Eye (tissue), 1 donor: ENCODE data around the gene INS.
"Not testable (repeated sequence)": the region's sequence is repeated elsewhere in the genome, so short reads cannot be mapped to it uniquely, and the experiment has no call there.

ENCODE experiments used
- DNase-seq: peaks from one replicate; pipeline ENCODE4 v3.0.0-alpha.2; 2015

INS gene

DNA sequence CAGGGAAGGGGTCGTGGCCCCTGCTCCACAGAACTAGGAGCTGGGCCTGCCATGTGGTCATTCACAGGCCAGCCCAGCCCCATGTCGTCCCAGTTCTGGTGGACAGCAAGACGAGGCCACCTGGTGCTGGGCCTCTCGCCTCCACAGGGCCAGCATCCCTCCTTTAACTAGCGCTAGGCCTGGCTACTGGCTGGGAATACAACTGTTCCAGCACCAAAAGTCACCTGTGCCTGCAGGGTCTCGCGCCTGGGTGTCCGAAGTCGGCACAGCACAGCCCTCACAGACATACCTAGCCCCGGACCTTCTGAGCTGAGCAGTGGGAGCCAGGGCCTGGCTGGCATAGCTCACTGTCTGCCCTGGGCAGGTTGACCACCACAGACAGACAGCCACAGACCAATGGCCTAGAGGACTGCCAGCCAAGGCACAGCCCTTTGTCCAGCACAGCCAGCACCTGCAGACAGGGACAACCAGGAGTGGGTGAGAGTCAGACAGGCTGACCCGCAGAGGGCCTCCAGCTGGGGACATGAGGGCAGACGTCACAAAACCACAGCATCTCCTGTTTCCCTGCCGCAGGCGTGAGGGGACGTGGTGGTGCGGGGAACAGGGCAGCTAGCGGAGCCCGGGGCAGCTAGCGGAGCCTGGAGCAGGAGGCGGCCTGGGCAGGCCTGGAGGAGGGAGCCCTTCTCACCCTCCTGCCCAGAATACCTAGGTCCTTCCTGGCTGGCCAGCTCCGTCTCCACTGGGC lies 37.8 kb upstream of the INS start:
- no peak for DNase-seq

GRCh38 chr11:2197771-2198520 lies 36.9 kb upstream of the INS start:
- DNase-seq, result no peak

DNA sequence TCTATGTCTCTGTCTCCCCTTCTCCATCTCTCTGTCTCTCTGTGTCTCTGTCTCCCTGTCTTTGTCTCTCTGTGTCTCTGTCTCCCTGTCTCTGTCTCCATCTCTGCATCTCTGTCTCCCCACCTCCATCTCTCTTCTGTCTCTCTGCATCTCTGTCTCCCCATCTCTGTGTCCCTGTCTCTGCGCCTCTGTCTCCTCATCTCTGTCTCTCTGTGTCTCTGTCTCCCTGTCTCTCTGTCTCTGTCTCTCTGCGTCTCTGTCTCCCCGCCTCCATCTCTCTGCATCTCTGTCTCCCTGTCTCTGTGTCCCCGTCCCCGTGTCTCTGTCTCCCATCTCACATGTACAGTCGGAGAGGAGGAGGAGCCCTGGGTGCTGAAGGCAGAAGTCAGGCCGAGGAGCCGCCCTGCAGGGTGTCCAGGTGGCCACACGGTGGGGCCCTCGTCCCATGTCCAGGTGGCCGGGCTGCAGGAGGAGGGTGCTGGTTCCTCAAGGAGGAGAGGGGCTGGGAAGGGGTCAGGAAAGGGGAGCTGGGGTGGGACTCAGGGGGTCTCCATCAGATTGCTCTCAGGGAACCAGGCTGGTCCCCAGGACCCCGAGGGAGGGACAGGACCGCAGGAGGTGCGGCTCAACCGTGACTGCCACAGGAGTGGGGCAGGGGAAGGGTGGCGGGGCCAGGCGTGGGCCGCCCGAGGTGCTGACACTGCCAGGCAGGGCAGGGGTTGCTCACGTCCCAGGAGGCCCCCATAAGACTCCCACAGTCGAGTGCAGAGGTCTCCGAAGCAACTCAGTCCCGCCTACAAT lies 36.2 kb upstream of the INS start:
- peak; percentile 90 for DNase-seq

- DNase-seq, result no peak
Measured at GRCh38 chr11:2195756-2196088, 34.7 kb upstream of the INS start.

GRCh38 chr11:2194877-2195755 lies 34.1 kb upstream of the INS start:
- peak; percentile 83 for DNase-seq

DNA sequence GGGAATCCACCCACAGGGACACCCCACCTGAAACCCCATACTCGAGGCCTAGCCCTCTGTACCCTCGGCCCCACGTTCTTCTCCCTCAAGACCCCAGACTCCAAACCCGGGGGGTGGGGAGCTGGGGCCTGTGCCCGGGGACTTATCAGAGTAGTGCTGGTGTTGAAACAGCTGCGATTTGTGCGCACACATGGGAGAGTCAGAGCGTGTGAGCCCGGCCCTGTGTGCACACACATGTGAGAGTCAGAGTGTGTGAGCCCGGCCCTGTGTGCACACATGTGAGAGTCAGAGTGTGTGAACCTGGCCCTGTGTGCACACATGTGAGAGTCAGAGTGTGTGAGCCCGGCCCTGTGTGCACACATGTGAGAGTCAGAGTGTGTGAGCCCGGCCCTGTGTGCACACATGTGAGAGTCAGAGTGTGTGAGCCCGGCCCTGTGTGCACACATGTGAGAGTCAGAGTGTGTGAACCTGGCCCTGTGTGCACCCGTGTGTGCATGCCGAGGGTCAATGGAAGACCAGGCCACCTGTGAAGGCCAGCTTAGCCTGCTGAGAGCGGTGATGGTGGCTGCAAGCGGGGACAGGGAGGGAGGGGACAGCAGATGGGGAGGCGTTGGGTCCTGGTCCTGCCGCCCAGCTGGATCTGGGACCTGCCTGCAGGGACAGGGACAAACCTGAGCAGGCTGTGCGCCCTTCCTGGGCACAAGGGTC lies 33.0 kb upstream of the INS start:
- DNase-seq, result not testable (repeated sequence)

GRCh38 chr11:2193099-2193887 lies 32.3 kb upstream of the INS start:
- no peak for DNase-seq

GRCh38 chr11:2192435-2192834 lies 31.4 kb upstream of the INS start:
- DNase-seq, result no peak

DNA sequence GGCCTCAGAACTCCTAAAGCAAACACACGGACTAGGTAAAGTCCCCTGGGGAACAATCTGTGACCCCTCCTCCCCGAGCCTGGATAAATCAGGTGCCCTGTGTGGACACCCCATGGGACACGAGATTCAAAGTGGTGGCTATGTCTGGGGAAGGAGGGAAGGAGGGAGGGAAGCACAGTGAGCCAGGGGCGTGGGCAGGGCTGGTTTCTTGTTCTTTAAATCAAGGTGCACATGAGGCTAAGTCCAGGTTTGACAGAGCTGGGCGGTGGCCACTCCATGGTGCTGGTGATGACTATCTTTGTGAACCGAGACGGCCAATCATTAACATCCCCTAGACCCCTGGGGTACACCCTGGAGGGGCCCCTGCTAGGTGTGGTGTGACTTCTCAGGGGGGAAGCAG lies 30.9 kb upstream of the INS start:
- no peak for DNase-seq

GRCh38 chr11:2190657-2191471 lies 29.9 kb upstream of the INS start:
- peak; percentile 92 for DNase-seq

DNA sequence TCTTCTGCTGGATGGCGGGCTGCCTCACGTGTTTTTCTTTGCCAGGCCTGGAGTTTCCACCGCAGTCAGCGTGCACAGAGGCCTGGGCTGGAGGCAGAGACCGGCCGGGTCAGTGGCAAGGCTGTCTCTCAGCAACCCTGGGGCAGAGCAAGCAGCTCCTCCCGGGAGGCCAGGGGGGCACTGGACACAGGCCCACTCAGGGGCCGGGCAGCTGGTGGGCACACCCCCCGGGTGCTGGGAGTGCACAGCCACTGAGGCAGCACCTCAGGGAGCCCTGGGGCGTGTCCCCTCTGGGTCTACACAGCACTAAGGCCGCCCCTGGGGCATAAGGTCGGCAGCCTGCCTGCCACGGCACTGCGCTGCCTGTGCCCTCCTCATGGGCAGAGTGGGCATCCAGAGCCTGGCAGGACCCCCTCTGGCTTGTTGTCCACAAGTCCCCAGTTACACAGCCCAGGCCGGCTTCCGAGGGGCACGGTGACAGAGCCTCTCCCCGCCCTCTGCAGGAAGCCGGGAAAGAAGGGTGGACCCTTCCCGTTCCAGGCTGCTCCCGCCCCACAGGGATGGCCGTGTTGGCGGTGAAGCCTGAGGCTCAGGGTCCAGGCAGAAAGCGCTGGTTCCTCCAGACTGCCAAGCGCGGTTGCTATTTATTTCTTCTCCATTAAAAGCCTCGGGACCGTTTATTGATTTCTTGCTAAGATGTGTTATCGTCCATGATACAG lies 29.1 kb upstream of the INS start:
- DNase-seq, result no peak

- no peak for DNase-seq
Measured at GRCh38 chr11:2188745-2189144, 27.7 kb upstream of the INS start.

DNA sequence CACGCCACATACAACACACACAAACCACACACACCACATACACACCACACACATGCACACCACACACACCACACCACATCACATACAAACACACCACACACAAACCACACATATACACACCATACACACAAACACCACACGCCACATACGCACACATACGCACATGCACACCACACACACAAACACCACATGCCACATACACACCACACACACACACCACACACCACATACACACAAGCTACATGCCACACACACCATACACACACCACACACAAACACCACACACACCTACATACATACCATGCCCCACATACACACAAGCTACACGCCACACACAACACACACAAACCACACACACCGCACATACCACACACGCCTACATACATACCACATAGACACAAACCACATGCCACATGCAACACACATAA lies 26.3 kb upstream of the INS start:
- DNase-seq, result no peak

DNA sequence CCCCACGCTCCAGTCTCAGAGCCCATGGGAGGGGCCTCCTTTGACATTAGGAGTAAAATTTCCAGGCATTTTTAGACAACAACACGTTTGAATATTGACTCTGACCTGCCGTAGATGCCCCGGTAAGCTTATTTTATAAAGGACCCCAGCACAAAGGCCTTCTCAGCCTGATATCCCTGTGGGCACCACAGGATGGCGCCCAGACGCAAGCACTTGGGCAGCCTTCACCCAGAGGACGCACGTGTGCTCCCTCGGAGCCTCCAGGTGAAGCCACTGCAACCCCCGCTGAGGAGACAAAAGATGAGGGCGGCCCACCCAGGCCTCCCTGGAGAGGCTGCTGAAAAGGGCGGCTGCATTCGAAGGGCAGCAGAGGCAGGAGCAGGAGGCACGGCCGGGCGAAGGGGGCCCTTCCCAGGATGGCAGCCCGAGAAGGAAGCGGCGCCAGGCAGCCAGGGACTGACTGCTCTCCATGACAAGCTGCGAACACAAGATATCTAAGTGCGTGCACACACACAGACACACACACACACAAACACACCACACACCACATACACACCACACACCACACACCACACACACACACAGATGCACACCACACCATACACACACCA lies 25.8 kb upstream of the INS start:
- DNase-seq, result peak; percentile 80

DNA sequence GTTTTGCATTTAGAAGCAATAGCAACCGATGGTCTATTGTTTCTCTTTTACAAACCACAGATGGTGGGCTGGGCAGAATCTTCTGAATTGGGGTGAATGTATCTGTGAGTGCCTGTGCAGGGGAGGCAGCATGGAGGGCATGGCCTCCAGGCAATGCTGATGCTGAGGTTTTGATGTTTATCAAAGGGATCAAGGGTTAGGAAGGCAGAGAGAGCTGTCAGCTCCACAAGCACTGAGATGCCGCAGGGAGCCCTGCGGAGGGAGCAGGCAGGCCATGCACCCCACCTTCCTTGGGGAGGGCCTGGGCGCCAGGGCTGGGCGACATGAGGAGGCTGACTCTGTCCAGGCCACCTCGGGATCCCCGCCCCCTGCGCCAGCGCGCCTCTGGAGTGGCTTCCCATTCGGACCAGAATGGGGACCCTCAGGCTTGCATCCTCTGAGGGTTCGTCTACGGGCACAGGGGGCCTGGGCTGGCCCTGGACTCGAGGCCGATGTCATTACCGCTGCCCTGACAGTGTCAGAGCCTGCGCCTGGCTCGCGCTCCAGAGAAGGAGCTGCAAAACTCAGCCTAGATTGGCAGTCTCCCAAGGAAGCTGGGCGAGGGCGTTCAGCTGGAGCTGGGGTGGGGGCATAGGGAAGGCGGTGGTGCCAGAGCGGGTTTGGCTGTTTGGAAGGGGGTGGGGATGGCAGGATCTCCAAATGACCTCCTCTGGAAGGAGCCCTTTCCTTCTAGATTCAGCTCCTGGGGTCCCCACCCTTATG lies 24.5 kb upstream of the INS start:
- DNase-seq, result peak; percentile 7

DNA sequence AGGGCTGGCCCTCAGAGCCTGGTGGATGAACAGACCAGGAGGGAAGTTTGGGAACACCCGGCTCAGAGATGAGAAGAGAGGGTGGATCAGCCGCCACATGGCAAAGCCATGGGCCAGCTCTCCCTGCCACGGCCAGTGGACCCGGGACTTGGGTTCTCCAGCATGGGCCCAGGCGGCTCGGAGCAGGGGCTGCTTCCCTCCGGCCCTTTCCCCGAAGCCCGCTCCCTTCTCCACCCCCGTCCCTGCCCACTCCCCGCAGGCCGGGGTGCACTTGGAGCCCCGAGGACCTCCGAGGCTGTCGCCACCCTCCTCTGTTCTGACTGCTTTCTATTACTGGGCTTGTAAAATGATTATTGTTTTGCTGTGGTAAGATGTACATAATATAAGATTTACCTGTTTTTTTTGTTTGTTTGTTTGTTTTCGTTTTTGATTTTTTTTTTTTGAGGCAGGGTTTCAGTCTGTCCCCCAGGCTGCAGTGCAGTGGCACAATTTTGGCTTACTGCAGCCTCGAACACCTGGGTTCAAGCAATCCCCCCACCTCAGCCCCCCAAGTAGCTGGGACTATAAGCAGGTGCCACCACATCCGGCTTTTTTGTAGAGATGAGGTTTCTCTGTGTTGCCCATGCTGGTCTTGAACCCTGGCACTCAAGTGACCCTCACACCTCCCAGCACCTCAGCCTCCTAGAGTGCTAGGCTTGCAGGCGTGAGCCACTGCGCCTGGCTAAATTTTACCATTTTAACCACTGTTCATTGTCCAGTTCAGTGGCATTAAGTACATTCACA lies 21.9 kb upstream of the INS start:
- DNase-seq, result no peak

- no peak for DNase-seq
Measured at GRCh38 chr11:2182075-2182474, 21.1 kb upstream of the INS start.
